HG03025 (cell line): ENCODE results near the gene TBL1XR1.
"Not testable (repeated sequence)": the region's sequence is repeated elsewhere in the genome, so short reads cannot be mapped to it uniquely, and the experiment has no call there.

Source experiments
- ATAC-seq: cut with Tn5 transposase; IDR thresholded peaks from one replicate; pipeline ENCODE4 v1.9.1; 2021; ENCODE audit warnings: mild to moderate bottlenecking, moderate library complexity; ENCODE audit not compliant: unreplicated experiment, low FRiP score

TBL1XR1 gene

GRCh38 chr3:177209509-177209908, 12.2 kb upstream of the TBL1XR1 start:
- no peak for ATAC-seq

GRCh38 chr3:177208781-177209180, 11.5 kb upstream of the TBL1XR1 start:
- ATAC-seq, result no peak

- ATAC-seq, result no peak
Observed at GRCh38 chr3:177208223-177208622, 10.9 kb upstream of the TBL1XR1 start.

- ATAC-seq, result no peak
Observed at GRCh38 chr3:177206936-177207335, 9.7 kb upstream of the TBL1XR1 start.

GRCh38 chr3:177203689-177204395, 6.6 kb upstream of the TBL1XR1 start:
- no peak for ATAC-seq

GRCh38 chr3:177203016-177203415, 5.7 kb upstream of the TBL1XR1 start:
- not testable (repeated sequence) for ATAC-seq

GRCh38 chr3:177201700-177202397, 4.6 kb upstream of the TBL1XR1 start:
- peak; percentile 64 for ATAC-seq

GRCh38 chr3:177199206-177199760, 2.0 kb upstream of the TBL1XR1 start:
- no peak for ATAC-seq

GRCh38 chr3:177197727-177198460, 612 bp upstream of the TBL1XR1 start:
- ATAC-seq, result peak; percentile 42

- ATAC-seq, result no peak
Observed at GRCh38 chr3:177196456-177197040, 734 bp downstream of the TBL1XR1 start.

- no peak for ATAC-seq
Observed at GRCh38 chr3:177196008-177196455, 1.2 kb downstream of the TBL1XR1 start.

GRCh38 chr3:177195242-177195991, 1.9 kb downstream of the TBL1XR1 start:
- ATAC-seq, result no peak

GRCh38 chr3:177194299-177194698, 3.0 kb downstream of the TBL1XR1 start:
- ATAC-seq, result no peak

- no peak for ATAC-seq
Observed at GRCh38 chr3:177193688-177194268, 3.5 kb downstream of the TBL1XR1 start.

GRCh38 chr3:177193275-177193674, 4.0 kb downstream of the TBL1XR1 start:
- not testable (repeated sequence) for ATAC-seq

GRCh38 chr3:177190756-177191681, 6.3 kb downstream of the TBL1XR1 start:
- ATAC-seq, result no peak

- ATAC-seq, result not testable (repeated sequence)
Observed at GRCh38 chr3:177190184-177190583, 7.1 kb downstream of the TBL1XR1 start.

GRCh38 chr3:177188325-177188724, 9.0 kb downstream of the TBL1XR1 start:
- ATAC-seq, result not testable (repeated sequence)
